CD4-positive, alpha-beta T cell (primary cell): ENCODE measurements around the gene EFCAB10. TPM values are rescaled to one million over a fixed set of nuclear protein-coding genes. Genes with fewer than 3 reads are reported as not detected.

Source experiments
- ATAC-seq: fragments of 200-7000 bp; cut with Tn5 transposase; one replicate; pipeline ENCODE4 v1.10.0; 2022; ENCODE audit warnings: mild to moderate bottlenecking; ENCODE audit not compliant: poor library complexity
- CTCF ChIA-PET: fragments of 350-600 bp; sonication (Branson Sonifier 250); formaldehyde crosslinking; loops from one replicate; lab custom pipeline; 2021; ENCODE audit warnings: antibody characterized with exemption, inconsistent platforms; lab: Charles Lee
- POLR2A ChIA-PET: fragments of 350-600 bp; sonication (Branson Sonifier 250); formaldehyde crosslinking; loops from one replicate; lab custom pipeline; 2021; ENCODE audit warnings: antibody characterized with exemption, inconsistent platforms; lab: Charles Lee
- DNase-seq, 14 experiments: peaks; one replicate each; pipeline ENCODE4 v3.0.0-alpha.2; 2013 to 2020; ENCODE audit warnings: mixed read lengths in 2 of 14
- H3K27ac ChIP-seq, 2 donors: one replicate each; pipeline versions ENCODE4 v1.5.1 to v1.7.0; 2013; ENCODE audit warnings: low read length in 2 of 2, low read depth in 1 of 2, mild to moderate bottlenecking in 1 of 2
- H3K27me3 ChIP-seq, 2 experiments: 1 replicate in 1 of 2; 2 replicates in 1 of 2; pipeline versions ENCODE4 v1.6.1 to v1.7.0; 2013; ENCODE audit warnings: low read length in 2 of 2, control low read depth in 1 of 2, mild to moderate bottlenecking in 1 of 2, moderate library complexity in 1 of 2; ENCODE audit not compliant: insufficient read depth in 2 of 2, control insufficient read depth in 1 of 2
- H3K36me3 ChIP-seq: one replicate; pipeline ENCODE4 v1.6.1; 2013; ENCODE audit warnings: low read length, control low read depth; ENCODE audit not compliant: insufficient read depth
- H3K4me1 ChIP-seq: one replicate; pipeline ENCODE4 v1.6.1; 2013; ENCODE audit warnings: low read length, control low read depth; ENCODE audit not compliant: insufficient read depth
- H3K4me3 ChIP-seq: one replicate; pipeline ENCODE4 v1.5.1; 2013; ENCODE audit warnings: mild to moderate bottlenecking, low read length, moderate library complexity
- H3K9me3 ChIP-seq, 2 experiments: 1 replicate in 1 of 2; 2 replicates in 1 of 2; pipeline versions ENCODE4 v1.6.1 to v1.7.0; 2013; ENCODE audit warnings: low read length in 2 of 2, mild to moderate bottlenecking in 2 of 2, control low read depth in 1 of 2, moderate library complexity in 1 of 2; ENCODE audit not compliant: control insufficient read depth in 1 of 2, insufficient read depth in 1 of 2
- H3K27ac Mint-ChIP-seq: one replicate; pipeline ENCODE4 v1.8.0; 2020; ENCODE audit warnings: mixed read lengths
- H3K27me3 Mint-ChIP-seq: one replicate; pipeline ENCODE4 v1.8.0; 2021; ENCODE audit warnings: mixed read lengths
- H3K36me3 Mint-ChIP-seq: one replicate; pipeline ENCODE4 v1.8.0; 2021; ENCODE audit warnings: low read depth, mixed read lengths
- H3K4me1 Mint-ChIP-seq: one replicate; pipeline ENCODE4 v1.8.0; 2021; ENCODE audit warnings: low read depth, mixed read lengths
- H3K4me3 Mint-ChIP-seq: one replicate; pipeline ENCODE4 v1.8.0; 2020; ENCODE audit warnings: mild to moderate bottlenecking, mixed read lengths
- H3K9me3 Mint-ChIP-seq: one replicate; pipeline ENCODE4 v1.8.0; 2020; ENCODE audit warnings: mixed read lengths
- intact Hi-C, 2 experiments: fragments of 100-400 bp; cut with DNase I in 1 of 2; cut with micrococcal nuclease in 1 of 2; formaldehyde crosslinking; loops; one replicate each; pipeline versions ENCODE4 v1.15.1 to v1.9.0; 2023 to 2025; cut with DNase I, micrococcal nuclease
- total RNA-seq, 174 experiments: library from RNA in 2 of 174; stranded (reverse) in 2 of 174; gene quantifications; one replicate each; pipeline ENCODE4 v1.2.3 and lab custom pipeline; 2021 to 2026
- TF ChIP-seq, protein P1 (sequence below): fragments of 200-600 bp; IDR thresholded peaks from one replicate; pipeline ENCODE4 v1.8.0; 2022; ENCODE audit warnings: antibody characterized with exemption, mild to moderate bottlenecking

EFCAB10 gene
- total RNA-seq, 2 experiments from 2014 or later: 0.78 to 1.1 TPM

DNA sequence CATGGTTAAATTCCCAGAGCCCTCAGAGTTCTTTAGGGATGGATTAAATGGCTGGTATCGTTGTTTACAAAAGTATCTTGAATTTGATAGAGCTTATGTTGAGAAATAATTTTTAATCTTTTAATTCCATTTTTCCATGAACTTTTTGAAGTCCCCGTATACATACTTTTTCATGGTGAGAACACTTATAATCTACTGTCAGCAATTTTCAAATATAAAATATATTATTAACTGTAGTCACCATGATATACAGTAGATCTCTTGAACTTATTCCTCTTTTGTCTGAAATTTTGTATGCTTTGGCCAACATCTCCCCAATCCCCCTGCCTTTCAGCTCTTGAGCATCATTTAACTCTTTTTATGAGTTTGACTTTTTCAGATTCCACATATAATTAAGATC is 9.4 kb downstream of the EFCAB10 start:
- Mint-ChIP-seq H3K4me3 (no peak overlapping the region), H3K27me3 (no peaks in the 10 kb centered on the region), H3K9me3 (peaks cover 3% of the 10 kb centered on the region), H3K4me1 (no peaks in the 10 kb centered on the region), H3K36me3 (peaks cover 32% of the 10 kb centered on the region), H3K27ac (no peak overlapping the region)
- no peaks in the 10 kb centered on the region for H3K9me3 ChIP-seq
- no peaks in the 10 kb centered on the region for H3K4me1 ChIP-seq
- ChIA-PET POLR2A (no interaction called here), CTCF (no interaction called here)
- no peak overlapping the region for H3K27ac ChIP-seq
- H3K36me3 ChIP-seq: peaks cover 21% of the 10 kb centered on the region
- DNase-seq (no peak), ATAC-seq (no peak)
- no peaks in the 10 kb centered on the region for H3K27me3 ChIP-seq
- TF ChIP-seq, protein P1, sequence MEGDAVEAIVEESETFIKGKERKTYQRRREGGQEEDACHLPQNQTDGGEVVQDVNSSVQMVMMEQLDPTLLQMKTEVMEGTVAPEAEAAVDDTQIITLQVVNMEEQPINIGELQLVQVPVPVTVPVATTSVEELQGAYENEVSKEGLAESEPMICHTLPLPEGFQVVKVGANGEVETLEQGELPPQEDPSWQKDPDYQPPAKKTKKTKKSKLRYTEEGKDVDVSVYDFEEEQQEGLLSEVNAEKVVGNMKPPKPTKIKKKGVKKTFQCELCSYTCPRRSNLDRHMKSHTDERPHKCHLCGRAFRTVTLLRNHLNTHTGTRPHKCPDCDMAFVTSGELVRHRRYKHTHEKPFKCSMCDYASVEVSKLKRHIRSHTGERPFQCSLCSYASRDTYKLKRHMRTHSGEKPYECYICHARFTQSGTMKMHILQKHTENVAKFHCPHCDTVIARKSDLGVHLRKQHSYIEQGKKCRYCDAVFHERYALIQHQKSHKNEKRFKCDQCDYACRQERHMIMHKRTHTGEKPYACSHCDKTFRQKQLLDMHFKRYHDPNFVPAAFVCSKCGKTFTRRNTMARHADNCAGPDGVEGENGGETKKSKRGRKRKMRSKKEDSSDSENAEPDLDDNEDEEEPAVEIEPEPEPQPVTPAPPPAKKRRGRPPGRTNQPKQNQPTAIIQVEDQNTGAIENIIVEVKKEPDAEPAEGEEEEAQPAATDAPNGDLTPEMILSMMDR: no peak
- H3K4me3 ChIP-seq: no peak overlapping the region
- intact Hi-C loops: no loop called here

DNA sequence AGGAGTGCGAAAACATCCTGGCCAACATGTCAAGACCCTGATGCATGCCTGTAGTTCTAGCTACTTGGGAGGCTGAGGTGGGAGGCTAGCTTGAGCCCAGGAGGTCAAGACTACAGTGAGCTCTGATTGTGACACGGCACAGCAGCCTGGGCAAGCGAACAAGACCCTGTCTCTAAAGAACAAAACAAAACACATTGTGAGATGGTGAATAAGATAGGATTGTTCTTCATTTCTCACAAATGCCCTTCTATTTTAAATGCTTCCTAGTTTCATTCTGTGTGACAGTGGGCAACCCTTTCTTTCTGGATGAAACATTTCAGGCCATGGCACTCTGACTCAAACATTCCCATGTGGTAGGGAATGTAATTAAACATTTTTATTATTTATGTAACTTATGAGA is 13.5 kb downstream of the EFCAB10 start:
- H3K36me3 ChIP-seq: peaks cover 58% of the 10 kb centered on the region
- no peak for DNase-seq

DNA sequence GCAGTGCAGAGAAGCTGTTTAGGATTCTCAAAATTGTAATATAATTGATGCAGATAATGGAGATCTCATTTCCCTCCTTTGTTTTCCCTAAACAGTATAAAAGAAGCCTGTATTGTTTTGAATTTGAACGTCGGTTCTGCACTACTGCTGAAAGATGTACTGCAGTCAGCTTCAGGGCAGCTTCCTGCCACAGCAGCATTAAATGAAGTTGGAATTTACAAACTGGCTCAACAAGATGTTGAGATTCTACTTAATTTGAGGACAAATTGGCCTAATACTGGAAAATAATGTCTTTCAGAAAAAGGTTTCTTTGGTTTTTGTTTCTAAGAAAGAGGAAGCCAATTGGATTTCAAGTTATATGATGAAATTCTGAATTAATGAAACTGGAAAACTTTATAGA is 14.3 kb downstream of the EFCAB10 start:
- DNase-seq (no peak), ATAC-seq (no peak)
- POLR2A ChIA-PET: no interaction called here
- Mint-ChIP-seq H3K36me3 (peaks cover 67% of the 10 kb centered on the region), H3K4me1 (no peaks in the 10 kb centered on the region), H3K9me3 (peaks cover 1% of the 10 kb centered on the region), H3K27me3 (no peaks in the 10 kb centered on the region), H3K27ac (no peak overlapping the region), H3K4me3 (no peak overlapping the region)
- TF ChIP-seq, protein P1: no peak
- peaks cover 64% of the 10 kb centered on the region for H3K36me3 ChIP-seq
- CTCF ChIA-PET: no interaction called here
- no peak overlapping the region for H3K27ac ChIP-seq
- no peak overlapping the region for H3K4me3 ChIP-seq
- intact Hi-C loops: no loop called here
- H3K9me3 ChIP-seq: no peaks in the 10 kb centered on the region
- no peaks in the 10 kb centered on the region for H3K27me3 ChIP-seq
- no peaks in the 10 kb centered on the region for H3K4me1 ChIP-seq

More for the DNA sequence above, 13.5 kb downstream of the EFCAB10 start:
- Mint-ChIP-seq H3K36me3 (peaks cover 62% of the 10 kb centered on the region), H3K4me3 (no peak overlapping the region), H3K27ac (no peak overlapping the region), H3K9me3 (peaks cover 3% of the 10 kb centered on the region), H3K4me1 (no peaks in the 10 kb centered on the region), H3K27me3 (no peaks in the 10 kb centered on the region)
- H3K27me3 ChIP-seq: no peaks in the 10 kb centered on the region
- no peak overlapping the region for H3K4me3 ChIP-seq
- intact Hi-C loops: no loop called here
- no peaks in the 10 kb centered on the region for H3K9me3 ChIP-seq
- no peaks in the 10 kb centered on the region for H3K4me1 ChIP-seq
- no peak overlapping the region for H3K27ac ChIP-seq
- ATAC-seq: no peak
- TF ChIP-seq, protein P1: no peak
- POLR2A ChIA-PET: no interaction called here
- CTCF ChIA-PET: no interaction called here
